Measurements from ENCODE around the gene DNAAF5.

GRCh38 chr7:685540-685939 is 41.0 kb upstream of the DNAAF5 start:
- TF ChIP-seq CTCF (IDR thresholded peaks at IDR 0.05) (no peak), POLR2AphosphoS5 (IDR thresholded peaks at IDR 0.05) (no peak), EP300 (IDR thresholded peaks at IDR 0.05) (no peak)
